HepG2 (cell line): Measurements from ENCODE around the gene FIS1. TPM values are rescaled to one million over a fixed set of nuclear protein-coding genes. Genes with fewer than 3 reads are reported as not detected.

Source experiments
- CBX1 ChIP-seq: IDR thresholded peaks from one replicate; pipeline ENCODE4 v1.6.1; 2016; ENCODE audit warnings: antibody characterized with exemption, low read depth
- ESRRA ChIP-seq: sonication (generic); formaldehyde crosslinking; IDR thresholded peaks from 2 replicates; pipeline ENCODE4 v1.5.1; 2020; ENCODE audit warnings: mild to moderate bottlenecking, low read depth, missing genetic modification reagents
- GMEB1 ChIP-seq: sonication (generic); formaldehyde crosslinking; IDR thresholded peaks from 2 replicates; pipeline ENCODE4 v1.5.1; 2020; ENCODE audit warnings: missing genetic modification reagents, mild to moderate bottlenecking, borderline replicate concordance
- HDAC1 ChIP-seq: sonication (generic); formaldehyde crosslinking; IDR thresholded peaks from 2 replicates; pipeline ENCODE4 v1.5.1; 2020; ENCODE audit warnings: mild to moderate bottlenecking, missing genetic modification reagents
- KLF13 ChIP-seq: sonication (generic); formaldehyde crosslinking; IDR thresholded peaks from 2 replicates; pipeline ENCODE4 v1.4.0; 2020; ENCODE audit warnings: mild to moderate bottlenecking, missing genetic modification reagents
- MATR3 ChIP-seq: sonication (generic); formaldehyde crosslinking; IDR thresholded peaks from 2 replicates; pipeline ENCODE4 v1.4.0; 2020; ENCODE audit warnings: missing genetic modification reagents
- MZF1 ChIP-seq: sonication (generic); formaldehyde crosslinking; IDR thresholded peaks from 2 replicates; pipeline ENCODE4 v1.8.1; 2023; ENCODE audit warnings: mild to moderate bottlenecking, missing genetic modification reagents, borderline replicate concordance
- SAP130 ChIP-seq: IDR thresholded peaks from 2 replicates; pipeline ENCODE4 v1.6.1; 2016; ENCODE audit warnings: low read depth
- SPEN ChIP-seq: sonication (generic); formaldehyde crosslinking; IDR thresholded peaks from 2 replicates; pipeline ENCODE4 v1.5.1; 2020; ENCODE audit warnings: low read depth, mild to moderate bottlenecking, missing genetic modification reagents
- SYNCRIP ChIP-seq: fragments of 200-400 bp; formaldehyde crosslinking; IDR thresholded peaks from 2 replicates; pipeline ENCODE4 v1.6.1; 2018; ENCODE audit warnings: mild to moderate bottlenecking, low read depth, low read length; ENCODE audit not compliant: insufficient read depth
- TAF1 ChIP-seq: sonication (generic); formaldehyde crosslinking; IDR thresholded peaks from 2 replicates; pipeline ENCODE4 v1.4.0; 2020; ENCODE audit warnings: missing genetic modification reagents
- TGIF2 ChIP-seq: IDR thresholded peaks from 2 replicates; pipeline ENCODE4 v1.6.1; 2016; ENCODE audit warnings: control low read depth, missing compliant biosample characterization
- THAP8 ChIP-seq: sonication (generic); formaldehyde crosslinking; IDR thresholded peaks from 2 replicates; pipeline ENCODE4 v1.5.1; 2020; ENCODE audit warnings: missing genetic modification reagents, mild to moderate bottlenecking, borderline replicate concordance
- ZBTB43 ChIP-seq: sonication (generic); formaldehyde crosslinking; conservative IDR thresholded peaks from 2 replicates; pipeline ENCODE4 v1.4.0; 2020; ENCODE audit warnings: missing genetic modification reagents
- ZMYM4 ChIP-seq: sonication (generic); formaldehyde crosslinking; IDR thresholded peaks from 2 replicates; pipeline ENCODE4 v1.8.1; 2023; ENCODE audit warnings: mild to moderate bottlenecking, missing genetic modification reagents
- ZNF337 ChIP-seq: sonication (generic); formaldehyde crosslinking; IDR thresholded peaks from 2 replicates; pipeline ENCODE4 v1.5.1; 2020; ENCODE audit warnings: missing genetic modification reagents, low read depth, mild to moderate bottlenecking, borderline replicate concordance
- ZNF570 ChIP-seq: sonication (generic); formaldehyde crosslinking; IDR thresholded peaks from 2 replicates; pipeline ENCODE4 v1.4.0; 2020; ENCODE audit warnings: mild to moderate bottlenecking, missing genetic modification reagents, borderline replicate concordance
- ZNF572 ChIP-seq: sonication (generic); formaldehyde crosslinking; IDR thresholded peaks from 2 replicates; pipeline ENCODE4 v1.5.1; 2020; ENCODE audit warnings: mild to moderate bottlenecking, missing genetic modification reagents
- ZNF674 ChIP-seq: sonication (generic); formaldehyde crosslinking; IDR thresholded peaks from 2 replicates; pipeline ENCODE4 v1.5.0; 2020; ENCODE audit warnings: low read depth, mild to moderate bottlenecking, missing genetic modification reagents
- ZNF7 ChIP-seq: IDR thresholded peaks from 2 replicates; pipeline ENCODE4 v1.6.1; 2016; ENCODE audit warnings: missing biosample characterization, missing genetic modification reagents
- ZSCAN21 ChIP-seq: sonication (generic); formaldehyde crosslinking; IDR thresholded peaks from 2 replicates; pipeline ENCODE4 v1.8.0; 2022; ENCODE audit warnings: mild to moderate bottlenecking, missing genetic modification reagents, moderate library complexity, borderline replicate concordance
- ZSCAN30 ChIP-seq: sonication (generic); formaldehyde crosslinking; IDR thresholded peaks from 2 replicates; pipeline ENCODE4 v1.5.0; 2020; ENCODE audit warnings: mild to moderate bottlenecking, missing genetic modification reagents
- polyA plus RNA-seq, 8 experiments: library from polyadenylated mRNA; depleted of rRNA in 3 of 8; stranded (reverse) in 7 of 8; unstranded in 1 of 8; fragments of >200 nt; fragmentation: Illumina TruSeq in 4 of 8; extraction: Trizol in 4 of 8; gene quantifications; 2 replicates each; pipeline versions ENCODE4 v1.2.1 to v1.2.3, GENCODE V29; 2011 to 2016; ENCODE audit warnings: low read depth in 4 of 8, missing spikeins in 1 of 8, mixed read lengths in 1 of 8; ENCODE audit not compliant: insufficient read depth in 1 of 8
- total RNA-seq, 5 experiments: library from RNA; depleted of rRNA; stranded (reverse); fragments of >200 nt; fragmentation: Illumina TruSeq; extraction: Trizol; gene quantifications; 2 replicates each; pipeline ENCODE4 v1.2.3, GENCODE V29; 2016; ENCODE audit warnings: low read depth in 1 of 5
- TF ChIP-seq, protein P1 (sequence below): sonication (generic); formaldehyde crosslinking; IDR thresholded peaks from 2 replicates; pipeline ENCODE4 v1.8.1; 2022; ENCODE audit warnings: mild to moderate bottlenecking, missing genetic modification reagents
- TF ChIP-seq, protein P2 (sequence below): sonication (generic); formaldehyde crosslinking; IDR thresholded peaks from 2 replicates; pipeline ENCODE4 v1.4.0; 2020; ENCODE audit warnings: missing genetic modification reagents, borderline replicate concordance

Gene FIS1
- total and polyA plus RNA-seq, 2 of the 13 experiments (the other 11 are each of a cell fraction or from before 2014, with no cell fraction given), result 97.5 to 101 TPM

DNA sequence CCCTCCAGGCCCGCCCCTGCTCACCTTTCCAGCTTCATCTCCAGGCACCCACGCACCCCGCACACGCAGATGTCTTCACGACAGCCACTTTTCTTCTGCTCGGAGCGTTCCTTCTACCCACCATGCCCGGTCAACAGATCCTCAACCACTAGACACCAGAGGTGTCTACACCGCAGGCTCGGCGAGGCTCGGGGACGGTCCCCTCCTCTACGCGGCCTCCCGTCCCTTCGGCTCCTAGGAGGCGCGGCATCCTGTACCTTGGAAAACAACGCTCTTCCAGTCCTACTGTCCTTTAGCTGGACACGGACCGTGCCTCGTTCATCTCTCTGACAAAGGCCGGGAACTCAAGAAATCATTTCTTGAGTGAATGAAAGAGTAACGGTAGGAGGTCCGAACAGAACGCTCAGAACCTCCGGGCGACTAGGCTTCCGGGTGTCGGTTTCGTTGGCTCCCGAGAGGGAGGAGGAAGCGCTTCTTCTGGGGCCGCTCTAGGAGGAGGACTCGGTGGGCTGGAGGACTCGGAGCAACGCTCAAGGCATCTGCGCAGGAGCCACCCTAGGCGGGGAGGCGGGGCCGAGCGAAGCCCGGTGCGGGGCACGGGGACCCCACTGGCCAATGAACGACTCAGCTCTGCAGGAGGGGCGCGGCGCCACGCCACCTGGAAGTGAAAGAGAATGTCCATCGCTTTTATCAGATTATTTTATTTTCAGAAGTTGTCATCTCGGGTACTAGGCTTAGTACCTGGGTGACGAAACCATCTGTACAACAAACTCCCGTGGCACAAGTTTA lies 7.2 kb upstream of the FIS1 start (continued):
- TF ChIP-seq ZNF337 (CRISPR knock-in tag) (peak; percentile 58; the same call in 1 of the 2 replicates), THAP8 (CRISPR knock-in tag) (no peak), MATR3 (CRISPR knock-in tag) (no peak), ZNF572 (CRISPR knock-in tag) (no peak), HDAC1 (peak; percentile 85), KLF13 (CRISPR knock-in tag) (0 out of 2 replicates have a peak, but pooled peaks have one; percentile 44), GMEB1 (peak; percentile 48; the same call in 1 of the 2 replicates), ZNF674 (no peak), ZBTB43 (CRISPR knock-in tag) (peak; percentile 43; the same call in 1 of the 2 replicates), TAF1 (CRISPR knock-in tag) (peak; percentile 71), ESRRA (CRISPR knock-in tag) (no peak; the same call in 1 of the 2 replicates), SYNCRIP (no peak), SPEN (peak; percentile 87), CBX1 (no peak), TGIF2 (CRISPR knock-in tag) (peak; percentile 59), ZSCAN21 (peak; percentile 95), ZNF570 (CRISPR knock-in tag) (no peak), ZSCAN30 (no peak), ZNF7 (no peak), ZMYM4 (CRISPR knock-in tag) (0 out of 2 replicates have a peak, but pooled peaks have one; percentile 44), MZF1 (CRISPR knock-in tag) (no peak), SAP130 (peak; percentile 99)
- TF ChIP-seq, protein P1, sequence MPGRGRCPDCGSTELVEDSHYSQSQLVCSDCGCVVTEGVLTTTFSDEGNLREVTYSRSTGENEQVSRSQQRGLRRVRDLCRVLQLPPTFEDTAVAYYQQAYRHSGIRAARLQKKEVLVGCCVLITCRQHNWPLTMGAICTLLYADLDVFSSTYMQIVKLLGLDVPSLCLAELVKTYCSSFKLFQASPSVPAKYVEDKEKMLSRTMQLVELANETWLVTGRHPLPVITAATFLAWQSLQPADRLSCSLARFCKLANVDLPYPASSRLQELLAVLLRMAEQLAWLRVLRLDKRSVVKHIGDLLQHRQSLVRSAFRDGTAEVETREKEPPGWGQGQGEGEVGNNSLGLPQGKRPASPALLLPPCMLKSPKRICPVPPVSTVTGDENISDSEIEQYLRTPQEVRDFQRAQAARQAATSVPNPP (CRISPR knock-in tag), result no peak
- TF ChIP-seq, protein P2, sequence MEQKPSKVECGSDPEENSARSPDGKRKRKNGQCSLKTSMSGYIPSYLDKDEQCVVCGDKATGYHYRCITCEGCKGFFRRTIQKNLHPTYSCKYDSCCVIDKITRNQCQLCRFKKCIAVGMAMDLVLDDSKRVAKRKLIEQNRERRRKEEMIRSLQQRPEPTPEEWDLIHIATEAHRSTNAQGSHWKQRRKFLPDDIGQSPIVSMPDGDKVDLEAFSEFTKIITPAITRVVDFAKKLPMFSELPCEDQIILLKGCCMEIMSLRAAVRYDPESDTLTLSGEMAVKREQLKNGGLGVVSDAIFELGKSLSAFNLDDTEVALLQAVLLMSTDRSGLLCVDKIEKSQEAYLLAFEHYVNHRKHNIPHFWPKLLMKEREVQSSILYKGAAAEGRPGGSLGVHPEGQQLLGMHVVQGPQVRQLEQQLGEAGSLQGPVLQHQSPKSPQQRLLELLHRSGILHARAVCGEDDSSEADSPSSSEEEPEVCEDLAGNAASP (CRISPR knock-in tag), result peak; percentile 36; the same call in 1 of the 2 replicates
